22Rv1 (cell line): ENCODE data around the gene KIF26B.

Experiments
- CTCF ChIP-seq: fragments of 450-650 bp; IDR thresholded peaks from 2 replicates; pipeline ENCODE4 v1.5.1; 2017; ENCODE audit warnings: mild to moderate bottlenecking
- ZFX ChIP-seq: fragments of 450-650 bp; IDR thresholded peaks from 2 replicates; pipeline ENCODE4 v1.6.1; 2017; ENCODE audit warnings: antibody characterized with exemption, borderline replicate concordance

- TF ChIP-seq CTCF (no peak), ZFX (no peak)
These were observed 109.4 kb downstream of the KIF26B start for GRCh38 chr1:245264226-245264625.
